HG02884 (cell line): ENCODE data around the gene ERRFI1.

Experiments used
- ATAC-seq: cut with Tn5 transposase; IDR thresholded peaks from one replicate; pipeline ENCODE4 v1.9.1; 2021; ENCODE audit warnings: mild to moderate bottlenecking, moderate library complexity; ENCODE audit not compliant: unreplicated experiment

Gene ERRFI1

GRCh38 chr1:8006037-8006963, 19.8 kb downstream of the ERRFI1 start:
- ATAC-seq = no peak

GRCh38 chr1:8004803-8005573, 21.1 kb downstream of the ERRFI1 start:
- no peak for ATAC-seq

GRCh38 chr1:8004113-8004802, 21.9 kb downstream of the ERRFI1 start:
- no peak for ATAC-seq

GRCh38 chr1:8003438-8004112, 22.5 kb downstream of the ERRFI1 start:
- no peak for ATAC-seq

GRCh38 chr1:8002921-8003320, 23.2 kb downstream of the ERRFI1 start:
- no peak for ATAC-seq

- ATAC-seq = no peak
These were observed 23.7 kb downstream of the ERRFI1 start for GRCh38 chr1:8002329-8002910.

- ATAC-seq = no peak
These were observed 30.7 kb downstream of the ERRFI1 start for GRCh38 chr1:7995437-7995836.

GRCh38 chr1:7994827-7995226, 31.3 kb downstream of the ERRFI1 start:
- no peak for ATAC-seq

GRCh38 chr1:7993593-7994479, 32.3 kb downstream of the ERRFI1 start:
- ATAC-seq = no peak

GRCh38 chr1:7992885-7993284, 33.2 kb downstream of the ERRFI1 start:
- no peak for ATAC-seq

- no peak for ATAC-seq
These were observed 34.3 kb downstream of the ERRFI1 start for GRCh38 chr1:7991504-7992440.

GRCh38 chr1:7989762-7990428, 36.2 kb downstream of the ERRFI1 start:
- ATAC-seq = no peak

- ATAC-seq = no peak
These were observed 37.5 kb downstream of the ERRFI1 start for GRCh38 chr1:7988576-7988975.

- ATAC-seq = no peak
These were observed 38.6 kb downstream of the ERRFI1 start for GRCh38 chr1:7987528-7987927.

GRCh38 chr1:7985851-7986612, 40.1 kb downstream of the ERRFI1 start:
- ATAC-seq = no peak

- ATAC-seq = no peak
These were observed 41.3 kb downstream of the ERRFI1 start for GRCh38 chr1:7984811-7985210.
